HG02970 (cell line): ENCODE data around the gene SLC30A1.
A peak's percentile ranks its signal among the peaks of the same experiment; 100 is the strongest.

Source experiments
- ATAC-seq: cut with Tn5 transposase; IDR thresholded peaks from one replicate; pipeline ENCODE4 v1.9.1; 2021; ENCODE audit warnings: mild to moderate bottlenecking, moderate library complexity, moderate number of reproducible peaks; ENCODE audit not compliant: unreplicated experiment, low FRiP score

SLC30A1 gene

GRCh38 chr1:211609120-211610024, 30.4 kb upstream of the SLC30A1 start:
- ATAC-seq: no peak

GRCh38 chr1:211607754-211608473, 29.0 kb upstream of the SLC30A1 start:
- ATAC-seq: no peak

GRCh38 chr1:211606914-211607753, 28.2 kb upstream of the SLC30A1 start:
- ATAC-seq: peak; percentile 54

- peak; percentile 61 for ATAC-seq
Observed at GRCh38 chr1:211606332-211606913, 27.5 kb upstream of the SLC30A1 start.

GRCh38 chr1:211605603-211606331, 26.8 kb upstream of the SLC30A1 start:
- no peak for ATAC-seq

- ATAC-seq: no peak
Observed at GRCh38 chr1:211605034-211605433, 26.1 kb upstream of the SLC30A1 start.

GRCh38 chr1:211604548-211604947, 25.6 kb upstream of the SLC30A1 start:
- ATAC-seq: no peak

- no peak for ATAC-seq
Observed at GRCh38 chr1:211603713-211604112, 24.8 kb upstream of the SLC30A1 start.

GRCh38 chr1:211603191-211603701, 24.3 kb upstream of the SLC30A1 start:
- ATAC-seq: no peak

- no peak for ATAC-seq
Observed at GRCh38 chr1:211601982-211602670, 23.2 kb upstream of the SLC30A1 start.

GRCh38 chr1:211601159-211601558, 22.2 kb upstream of the SLC30A1 start:
- no peak for ATAC-seq

- no peak for ATAC-seq
Observed at GRCh38 chr1:211599250-211599649, 20.3 kb upstream of the SLC30A1 start.

GRCh38 chr1:211598514-211598913, 19.6 kb upstream of the SLC30A1 start:
- no peak for ATAC-seq

GRCh38 chr1:211596418-211597181, 17.6 kb upstream of the SLC30A1 start:
- ATAC-seq: no peak

- ATAC-seq: no peak
Observed at GRCh38 chr1:211595419-211595818, 16.5 kb upstream of the SLC30A1 start.

GRCh38 chr1:211591980-211592493, 13.1 kb upstream of the SLC30A1 start:
- no peak for ATAC-seq

- ATAC-seq: no peak
Observed at GRCh38 chr1:211589782-211590721, 11.1 kb upstream of the SLC30A1 start.
